ENCODE results near the gene TUBAL3. TPM values are rescaled to one million over a fixed set of nuclear protein-coding genes. Genes with fewer than 3 reads are reported as not detected.

Gene TUBAL3
- polyA plus RNA-seq, 2 of the 4 experiments (the other 2 are of a cell fraction) = 0.34 to 1.4 TPM

DNA sequence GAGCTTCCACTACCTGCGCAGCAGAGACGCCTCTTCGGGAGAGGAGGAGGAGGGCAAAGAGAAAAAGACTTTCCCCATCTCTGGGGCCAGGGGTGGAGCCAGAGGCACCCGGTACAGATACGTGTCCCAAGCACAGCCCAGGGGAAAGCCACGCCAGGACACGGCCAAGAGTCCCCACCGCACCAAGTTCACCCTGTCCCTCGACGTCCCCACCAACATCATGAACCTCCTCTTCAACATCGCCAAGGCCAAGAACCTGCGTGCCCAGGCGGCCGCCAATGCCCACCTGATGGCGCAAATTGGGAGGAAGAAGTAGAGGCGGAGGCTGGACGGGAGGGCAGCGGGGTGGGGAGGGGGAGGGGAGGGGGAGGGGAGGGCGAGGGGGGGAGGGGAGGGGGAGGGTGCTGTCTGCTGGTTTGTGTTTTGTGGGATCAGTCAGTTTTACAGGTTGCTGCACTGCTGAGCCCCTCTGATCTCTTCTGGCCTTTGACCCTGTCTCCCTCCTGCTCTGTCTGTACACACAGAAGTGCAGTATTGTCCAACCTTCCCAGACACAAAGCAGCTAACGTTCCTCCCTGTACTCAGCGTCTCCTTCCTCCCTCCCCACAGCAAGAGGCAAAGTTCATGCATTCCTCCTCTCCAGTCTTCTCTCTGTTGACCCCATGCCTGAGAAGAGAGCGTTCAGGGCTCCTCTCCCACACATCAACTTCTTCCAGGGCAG is 30.6 kb downstream of the TUBAL3 start:
- no peak overlapping the region for H3K4me2 ChIP-seq
- no peaks in the 10 kb centered on the region for H3K4me1 ChIP-seq
- H3K4me3 ChIP-seq = no peak overlapping the region
- FAIRE-seq (no peak), ATAC-seq (no peak), DNase-seq (ENCODE audit: low read depth in 1 of 2, low spot score in 1 of 2) (no peak)
- WGBS (ENCODE audit: missing lambda C conversion rate) = 87% methylated on average over 19 of the region's 22 CpGs
- TF ChIP-seq JUNB (IDR thresholded peaks at IDR 0.05) (no peak), POLR2AphosphoS2 (conservative IDR thresholded peaks at IDR 0.05; ENCODE audit: low read length) (no peak), POLR2A (IDR thresholded peaks at IDR 0.05; ENCODE audit: low read length) (no peak), CBX2 (IDR thresholded peaks at IDR 0.05; ENCODE audit: borderline replicate concordance, low read depth) (no peak), ESRRA (IDR thresholded peaks at IDR 0.05; ENCODE audit: borderline replicate concordance, low read length) (no peak), PHF8 (IDR thresholded peaks at IDR 0.05; ENCODE audit: borderline replicate concordance, low read depth) (no peak), ZFP36 (IDR thresholded peaks at IDR 0.05; ENCODE audit: borderline replicate concordance, partially characterized antibody) (no peak), RNF2 (IDR thresholded peaks at IDR 0.05; ENCODE audit: borderline replicate concordance, low read depth) (no peak), EHMT2 (IDR thresholded peaks at IDR 0.05; ENCODE audit: low read depth) (no peak), NR3C1 (IDR thresholded peaks at IDR 0.05) (no peak), ZSCAN20 (CRISPR knock-in tag; IDR thresholded peaks at IDR 0.05) (no peak)
- TF ChIP-seq, protein P1, sequence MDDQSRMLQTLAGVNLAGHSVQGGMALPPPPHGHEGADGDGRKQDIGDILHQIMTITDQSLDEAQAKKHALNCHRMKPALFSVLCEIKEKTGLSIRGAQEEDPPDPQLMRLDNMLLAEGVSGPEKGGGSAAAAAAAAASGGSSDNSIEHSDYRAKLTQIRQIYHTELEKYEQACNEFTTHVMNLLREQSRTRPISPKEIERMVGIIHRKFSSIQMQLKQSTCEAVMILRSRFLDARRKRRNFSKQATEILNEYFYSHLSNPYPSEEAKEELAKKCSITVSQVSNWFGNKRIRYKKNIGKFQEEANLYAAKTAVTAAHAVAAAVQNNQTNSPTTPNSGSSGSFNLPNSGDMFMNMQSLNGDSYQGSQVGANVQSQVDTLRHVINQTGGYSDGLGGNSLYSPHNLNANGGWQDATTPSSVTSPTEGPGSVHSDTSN (IDR thresholded peaks at IDR 0.05) = no peak
- TF ChIP-seq, protein P2, sequence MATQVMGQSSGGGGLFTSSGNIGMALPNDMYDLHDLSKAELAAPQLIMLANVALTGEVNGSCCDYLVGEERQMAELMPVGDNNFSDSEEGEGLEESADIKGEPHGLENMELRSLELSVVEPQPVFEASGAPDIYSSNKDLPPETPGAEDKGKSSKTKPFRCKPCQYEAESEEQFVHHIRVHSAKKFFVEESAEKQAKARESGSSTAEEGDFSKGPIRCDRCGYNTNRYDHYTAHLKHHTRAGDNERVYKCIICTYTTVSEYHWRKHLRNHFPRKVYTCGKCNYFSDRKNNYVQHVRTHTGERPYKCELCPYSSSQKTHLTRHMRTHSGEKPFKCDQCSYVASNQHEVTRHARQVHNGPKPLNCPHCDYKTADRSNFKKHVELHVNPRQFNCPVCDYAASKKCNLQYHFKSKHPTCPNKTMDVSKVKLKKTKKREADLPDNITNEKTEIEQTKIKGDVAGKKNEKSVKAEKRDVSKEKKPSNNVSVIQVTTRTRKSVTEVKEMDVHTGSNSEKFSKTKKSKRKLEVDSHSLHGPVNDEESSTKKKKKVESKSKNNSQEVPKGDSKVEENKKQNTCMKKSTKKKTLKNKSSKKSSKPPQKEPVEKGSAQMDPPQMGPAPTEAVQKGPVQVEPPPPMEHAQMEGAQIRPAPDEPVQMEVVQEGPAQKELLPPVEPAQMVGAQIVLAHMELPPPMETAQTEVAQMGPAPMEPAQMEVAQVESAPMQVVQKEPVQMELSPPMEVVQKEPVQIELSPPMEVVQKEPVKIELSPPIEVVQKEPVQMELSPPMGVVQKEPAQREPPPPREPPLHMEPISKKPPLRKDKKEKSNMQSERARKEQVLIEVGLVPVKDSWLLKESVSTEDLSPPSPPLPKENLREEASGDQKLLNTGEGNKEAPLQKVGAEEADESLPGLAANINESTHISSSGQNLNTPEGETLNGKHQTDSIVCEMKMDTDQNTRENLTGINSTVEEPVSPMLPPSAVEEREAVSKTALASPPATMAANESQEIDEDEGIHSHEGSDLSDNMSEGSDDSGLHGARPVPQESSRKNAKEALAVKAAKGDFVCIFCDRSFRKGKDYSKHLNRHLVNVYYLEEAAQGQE (IDR thresholded peaks at IDR 0.05) = no peak
- TF ChIP-seq, protein P3, sequence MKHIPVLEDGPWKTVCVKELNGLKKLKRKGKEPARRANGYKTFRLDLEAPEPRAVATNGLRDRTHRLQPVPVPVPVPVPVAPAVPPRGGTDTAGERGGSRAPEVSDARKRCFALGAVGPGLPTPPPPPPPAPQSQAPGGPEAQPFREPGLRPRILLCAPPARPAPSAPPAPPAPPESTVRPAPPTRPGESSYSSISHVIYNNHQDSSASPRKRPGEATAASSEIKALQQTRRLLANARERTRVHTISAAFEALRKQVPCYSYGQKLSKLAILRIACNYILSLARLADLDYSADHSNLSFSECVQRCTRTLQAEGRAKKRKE (CRISPR knock-in tag; IDR thresholded peaks at IDR 0.05; ENCODE audit: low read depth) = no peak
- TF ChIP-seq, protein P4, sequence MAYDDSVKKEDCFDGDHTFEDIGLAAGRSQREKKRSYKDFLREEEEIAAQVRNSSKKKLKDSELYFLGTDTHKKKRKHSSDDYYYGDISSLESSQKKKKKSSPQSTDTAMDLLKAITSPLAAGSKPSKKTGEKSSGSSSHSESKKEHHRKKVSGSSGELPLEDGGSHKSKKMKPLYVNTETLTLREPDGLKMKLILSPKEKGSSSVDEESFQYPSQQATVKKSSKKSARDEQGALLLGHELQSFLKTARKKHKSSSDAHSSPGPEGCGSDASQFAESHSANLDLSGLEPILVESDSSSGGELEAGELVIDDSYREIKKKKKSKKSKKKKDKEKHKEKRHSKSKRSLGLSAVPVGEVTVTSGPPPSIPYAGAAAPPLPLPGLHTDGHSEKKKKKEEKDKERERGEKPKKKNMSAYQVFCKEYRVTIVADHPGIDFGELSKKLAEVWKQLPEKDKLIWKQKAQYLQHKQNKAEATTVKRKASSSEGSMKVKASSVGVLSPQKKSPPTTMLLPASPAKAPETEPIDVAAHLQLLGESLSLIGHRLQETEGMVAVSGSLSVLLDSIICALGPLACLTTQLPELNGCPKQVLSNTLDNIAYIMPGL (CRISPR knock-in tag; IDR thresholded peaks at IDR 0.05; ENCODE audit: borderline replicate concordance) = no peak
- TF ChIP-seq, protein P5, sequence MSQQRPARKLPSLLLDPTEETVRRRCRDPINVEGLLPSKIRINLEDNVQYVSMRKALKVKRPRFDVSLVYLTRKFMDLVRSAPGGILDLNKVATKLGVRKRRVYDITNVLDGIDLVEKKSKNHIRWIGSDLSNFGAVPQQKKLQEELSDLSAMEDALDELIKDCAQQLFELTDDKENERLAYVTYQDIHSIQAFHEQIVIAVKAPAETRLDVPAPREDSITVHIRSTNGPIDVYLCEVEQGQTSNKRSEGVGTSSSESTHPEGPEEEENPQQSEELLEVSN (IDR thresholded peaks at IDR 0.05; ENCODE audit: borderline replicate concordance, low read depth) = no peak
- TF ChIP-seq, protein P6, sequence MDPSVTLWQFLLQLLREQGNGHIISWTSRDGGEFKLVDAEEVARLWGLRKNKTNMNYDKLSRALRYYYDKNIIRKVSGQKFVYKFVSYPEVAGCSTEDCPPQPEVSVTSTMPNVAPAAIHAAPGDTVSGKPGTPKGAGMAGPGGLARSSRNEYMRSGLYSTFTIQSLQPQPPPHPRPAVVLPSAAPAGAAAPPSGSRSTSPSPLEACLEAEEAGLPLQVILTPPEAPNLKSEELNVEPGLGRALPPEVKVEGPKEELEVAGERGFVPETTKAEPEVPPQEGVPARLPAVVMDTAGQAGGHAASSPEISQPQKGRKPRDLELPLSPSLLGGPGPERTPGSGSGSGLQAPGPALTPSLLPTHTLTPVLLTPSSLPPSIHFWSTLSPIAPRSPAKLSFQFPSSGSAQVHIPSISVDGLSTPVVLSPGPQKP (IDR thresholded peaks at IDR 0.05; ENCODE audit: low read depth, low read length) = no peak
- H3K27ac ChIP-seq = no peak overlapping the region
- POLR2A ChIA-PET = no interaction called here
- H3K9me3 ChIP-seq = no peaks in the 10 kb centered on the region
- CTCF ChIA-PET = interaction anchor here (1.0 to 1.5 kb wide), 2 partner anchors 12 to 60 kb away, joined by 3 to 4 read pairs; no protein-coding TSS in a partner anchor
